AML-193 (cell line): ENCODE measurements around the gene ESYT1.

Experiments used
- DNase-seq, 2 experiments: peaks; one replicate each; lab custom pipeline; 2025; lab: John Stamatoyannopoulos, UW

The ESYT1 gene, protein sequence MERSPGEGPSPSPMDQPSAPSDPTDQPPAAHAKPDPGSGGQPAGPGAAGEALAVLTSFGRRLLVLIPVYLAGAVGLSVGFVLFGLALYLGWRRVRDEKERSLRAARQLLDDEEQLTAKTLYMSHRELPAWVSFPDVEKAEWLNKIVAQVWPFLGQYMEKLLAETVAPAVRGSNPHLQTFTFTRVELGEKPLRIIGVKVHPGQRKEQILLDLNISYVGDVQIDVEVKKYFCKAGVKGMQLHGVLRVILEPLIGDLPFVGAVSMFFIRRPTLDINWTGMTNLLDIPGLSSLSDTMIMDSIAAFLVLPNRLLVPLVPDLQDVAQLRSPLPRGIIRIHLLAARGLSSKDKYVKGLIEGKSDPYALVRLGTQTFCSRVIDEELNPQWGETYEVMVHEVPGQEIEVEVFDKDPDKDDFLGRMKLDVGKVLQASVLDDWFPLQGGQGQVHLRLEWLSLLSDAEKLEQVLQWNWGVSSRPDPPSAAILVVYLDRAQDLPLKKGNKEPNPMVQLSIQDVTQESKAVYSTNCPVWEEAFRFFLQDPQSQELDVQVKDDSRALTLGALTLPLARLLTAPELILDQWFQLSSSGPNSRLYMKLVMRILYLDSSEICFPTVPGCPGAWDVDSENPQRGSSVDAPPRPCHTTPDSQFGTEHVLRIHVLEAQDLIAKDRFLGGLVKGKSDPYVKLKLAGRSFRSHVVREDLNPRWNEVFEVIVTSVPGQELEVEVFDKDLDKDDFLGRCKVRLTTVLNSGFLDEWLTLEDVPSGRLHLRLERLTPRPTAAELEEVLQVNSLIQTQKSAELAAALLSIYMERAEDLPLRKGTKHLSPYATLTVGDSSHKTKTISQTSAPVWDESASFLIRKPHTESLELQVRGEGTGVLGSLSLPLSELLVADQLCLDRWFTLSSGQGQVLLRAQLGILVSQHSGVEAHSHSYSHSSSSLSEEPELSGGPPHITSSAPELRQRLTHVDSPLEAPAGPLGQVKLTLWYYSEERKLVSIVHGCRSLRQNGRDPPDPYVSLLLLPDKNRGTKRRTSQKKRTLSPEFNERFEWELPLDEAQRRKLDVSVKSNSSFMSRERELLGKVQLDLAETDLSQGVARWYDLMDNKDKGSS

DNA sequence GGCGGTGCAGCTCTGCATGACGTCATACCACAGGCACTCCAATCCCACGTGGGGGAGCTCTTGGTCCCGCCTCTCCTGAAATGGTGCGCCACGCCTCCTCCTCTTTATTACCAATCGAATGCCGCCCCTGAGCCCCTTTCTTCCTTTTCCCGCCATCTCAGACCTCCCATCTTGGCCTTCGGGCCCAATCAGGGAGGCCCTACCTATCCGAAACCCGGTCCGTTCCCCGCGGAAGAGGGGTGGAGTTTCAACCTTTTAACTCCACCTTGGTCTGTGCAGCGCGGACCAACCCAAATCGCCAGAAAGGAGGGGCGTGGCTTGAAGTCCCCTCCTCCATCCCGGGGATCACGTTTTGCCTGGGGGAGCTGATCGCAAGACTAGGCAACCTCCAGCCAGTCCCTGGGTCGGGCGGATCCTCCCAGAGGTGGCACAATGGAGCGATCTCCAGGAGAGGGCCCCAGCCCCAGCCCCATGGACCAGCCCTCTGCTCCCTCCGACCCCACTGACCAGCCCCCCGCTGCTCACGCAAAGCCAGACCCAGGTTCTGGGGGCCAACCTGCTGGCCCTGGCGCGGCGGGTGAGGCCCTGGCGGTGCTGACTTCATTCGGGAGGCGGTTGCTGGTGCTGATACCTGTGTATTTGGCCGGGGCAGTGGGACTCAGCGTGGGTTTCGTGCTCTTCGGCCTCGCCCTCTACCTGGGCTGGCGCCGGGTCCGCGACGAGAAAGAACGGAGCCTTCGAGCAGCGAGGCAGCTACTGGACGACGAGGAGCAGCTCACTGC, at the start of gene ESYT1:
Gene ESYT1, plus strand, starts transcription at position 380 of the 782 bp plus-strand sequence. Its CDS starts 53 bp downstream, at position 433.
- DNase-seq, result peak; percentile 98

DNA sequence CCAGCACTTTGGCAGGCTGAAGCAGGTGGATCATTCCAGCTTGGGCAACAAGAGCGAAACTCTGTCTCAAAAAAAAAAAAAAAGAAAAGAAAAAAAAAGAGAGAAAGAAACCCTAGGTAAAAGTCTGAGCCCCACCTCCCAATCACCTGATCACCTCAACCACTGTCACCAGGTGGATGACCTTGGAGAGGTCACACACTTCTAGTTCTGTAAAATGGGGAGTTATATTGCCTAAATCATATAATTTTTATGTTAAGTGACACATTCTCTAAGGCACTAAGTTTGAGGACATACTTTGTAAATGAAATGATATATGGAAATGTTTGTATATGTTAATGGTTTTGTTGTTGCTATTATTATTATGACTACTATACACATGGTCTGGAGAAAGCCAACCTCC, 49.6 kb upstream of the ESYT1 start:
- DNase-seq, result no peak

DNA sequence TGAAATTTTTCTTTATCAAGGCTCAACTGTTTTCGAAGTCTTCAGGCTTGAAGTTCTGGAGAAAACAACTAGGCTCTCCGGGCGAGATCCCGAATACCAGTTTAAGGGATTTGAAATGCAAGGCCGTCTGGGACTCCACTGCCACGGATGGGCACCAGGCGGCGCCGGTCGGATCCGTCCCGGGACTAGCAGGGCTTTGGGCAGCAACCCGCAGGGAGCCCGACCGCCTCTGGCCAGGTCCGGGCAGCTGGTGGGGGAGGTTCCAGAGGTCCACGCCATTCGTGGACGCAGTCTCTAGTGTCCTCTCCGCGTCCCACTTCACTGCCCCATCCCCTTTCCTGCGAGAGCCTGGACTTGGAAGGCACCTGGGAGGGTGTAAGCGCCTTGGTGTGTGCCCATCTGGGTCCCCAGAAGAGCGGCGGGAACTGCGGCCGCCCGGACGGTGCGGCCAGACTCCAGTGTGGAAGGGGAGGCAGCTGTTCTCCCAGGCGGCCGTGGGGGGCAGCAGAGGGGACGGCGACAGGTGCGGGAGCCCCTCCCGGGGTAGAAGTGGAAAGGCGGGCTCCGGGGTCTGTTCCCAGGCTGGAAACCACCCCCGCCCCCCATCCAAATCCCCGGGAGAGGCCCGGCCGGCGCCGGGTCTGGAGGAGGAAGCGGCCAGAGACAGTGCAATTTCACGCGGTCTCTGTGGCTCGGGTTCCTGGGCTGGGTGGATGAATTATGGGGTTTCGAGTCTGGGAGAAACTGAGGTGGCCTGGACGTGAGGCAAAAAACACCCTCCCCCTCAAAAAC, 48.9 kb upstream of the ESYT1 start:
- DNase-seq, result peak; percentile 61 to 63

DNA sequence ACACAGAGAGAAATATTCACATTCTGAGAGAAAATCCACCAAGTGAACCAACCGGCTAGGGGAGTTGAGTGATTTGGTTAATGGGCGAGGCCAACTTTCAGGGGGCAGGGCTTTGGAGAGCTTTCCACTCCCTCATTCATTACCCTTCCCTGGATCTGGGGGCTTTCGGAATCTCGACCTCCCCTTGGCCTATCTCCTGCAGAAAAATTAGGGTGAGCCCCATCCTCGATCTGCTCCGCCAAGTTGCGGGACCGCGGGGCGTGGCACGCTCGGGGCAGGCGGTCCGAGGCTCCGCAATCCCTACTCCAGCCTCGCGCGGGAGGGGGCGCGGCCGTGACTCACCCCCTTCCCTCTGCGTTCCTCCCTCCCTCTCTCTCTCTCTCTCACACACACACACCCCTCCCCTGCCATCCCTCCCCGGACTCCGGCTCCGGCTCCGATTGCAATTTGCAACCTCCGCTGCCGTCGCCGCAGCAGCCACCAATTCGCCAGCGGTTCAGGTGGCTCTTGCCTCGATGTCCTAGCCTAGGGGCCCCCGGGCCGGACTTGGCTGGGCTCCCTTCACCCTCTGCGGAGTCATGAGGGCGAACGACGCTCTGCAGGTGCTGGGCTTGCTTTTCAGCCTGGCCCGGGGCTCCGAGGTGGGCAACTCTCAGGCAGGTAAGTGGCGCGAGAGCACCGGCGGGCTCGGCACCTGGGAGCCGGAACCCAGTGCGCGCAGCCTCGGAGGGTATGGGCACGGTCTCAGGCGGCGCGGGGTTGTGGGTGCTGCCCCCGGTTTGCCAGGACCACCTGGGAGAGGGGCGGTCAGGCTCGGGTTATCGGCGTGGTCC, 48.1 kb upstream of the ESYT1 start, which contains the start of gene ERBB3:
Gene ERBB3, plus strand, starts transcription at position 443 of the 833 bp plus-strand sequence. Its CDS starts 136 bp downstream, at position 579.
- DNase-seq, result peak; percentile 7 to 22

DNA sequence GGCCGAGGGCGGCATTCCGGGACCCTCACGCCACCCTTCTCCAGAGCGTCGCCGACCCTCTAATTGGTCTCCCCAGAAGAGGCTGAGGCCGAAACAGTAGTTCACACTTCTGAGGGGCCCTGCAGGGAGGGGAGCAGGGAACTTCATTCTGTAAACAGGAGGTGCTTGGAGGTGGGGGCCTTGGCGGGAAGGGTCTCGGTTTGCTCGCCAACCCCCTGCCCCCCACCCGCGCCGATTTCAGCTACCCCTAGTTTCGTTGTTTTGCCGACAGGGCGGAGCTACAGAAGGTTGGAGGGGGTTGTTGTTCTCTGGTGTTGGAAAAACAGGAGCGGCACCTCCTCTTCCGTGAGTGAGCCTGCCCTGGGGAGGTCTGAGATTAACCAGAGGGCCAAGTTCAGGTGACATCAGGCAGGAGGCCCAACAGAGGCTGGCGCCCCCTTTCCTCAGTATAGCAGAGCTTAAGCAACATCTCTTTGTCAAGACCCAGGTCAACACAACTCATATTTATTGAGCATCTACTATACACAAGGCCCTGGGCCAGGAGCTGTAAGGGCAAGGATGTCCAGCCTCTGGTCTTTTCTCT, 47.4 kb upstream of the ESYT1 start:
- no peak for DNase-seq

DNA sequence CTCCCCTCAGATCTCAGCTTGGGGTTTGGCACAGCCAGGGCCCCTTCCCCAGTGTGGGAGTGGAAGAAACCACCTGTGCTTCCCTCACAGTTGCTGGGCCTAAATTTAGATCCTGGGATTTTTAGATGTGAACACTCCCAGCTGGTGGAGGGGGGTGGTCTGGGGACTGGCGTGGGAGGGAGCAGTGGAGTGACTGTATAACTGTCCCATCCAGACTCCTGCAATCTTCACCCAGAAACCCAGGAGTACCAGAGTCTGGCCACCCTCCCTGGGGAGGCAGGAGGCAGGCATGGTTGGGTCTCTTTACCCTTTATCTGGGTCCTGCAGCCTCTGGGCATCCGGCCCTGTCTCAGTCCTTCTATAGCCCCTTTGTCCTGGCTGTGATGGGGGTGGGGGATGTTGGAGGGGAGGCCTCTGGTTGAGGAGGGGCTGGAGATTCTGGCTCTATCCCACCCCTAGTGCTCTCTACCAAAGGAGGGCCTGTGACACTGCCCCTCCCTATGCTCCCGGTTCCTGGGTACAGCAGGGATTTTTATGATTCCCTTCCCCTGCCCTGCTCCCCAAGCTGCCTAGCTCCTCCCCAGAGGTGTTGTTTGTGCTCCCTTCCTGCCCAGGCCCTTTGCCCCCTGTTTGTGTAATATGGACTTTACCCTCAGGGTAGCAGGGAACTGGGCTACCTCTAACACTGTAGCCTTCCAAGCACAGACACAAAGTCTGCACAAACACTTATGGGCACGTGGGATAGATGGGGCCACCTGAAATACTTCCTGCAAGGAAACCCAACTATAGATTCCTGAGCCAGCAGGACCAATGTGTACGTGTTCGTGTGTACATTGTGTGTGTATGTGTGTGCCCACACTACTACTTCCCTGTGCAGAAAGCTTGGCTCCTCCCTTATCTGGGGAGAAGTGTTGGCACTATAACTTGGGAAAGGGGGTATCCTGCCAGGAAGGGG, 46.4 kb upstream of the ESYT1 start:
- DNase-seq, result no peak

DNA sequence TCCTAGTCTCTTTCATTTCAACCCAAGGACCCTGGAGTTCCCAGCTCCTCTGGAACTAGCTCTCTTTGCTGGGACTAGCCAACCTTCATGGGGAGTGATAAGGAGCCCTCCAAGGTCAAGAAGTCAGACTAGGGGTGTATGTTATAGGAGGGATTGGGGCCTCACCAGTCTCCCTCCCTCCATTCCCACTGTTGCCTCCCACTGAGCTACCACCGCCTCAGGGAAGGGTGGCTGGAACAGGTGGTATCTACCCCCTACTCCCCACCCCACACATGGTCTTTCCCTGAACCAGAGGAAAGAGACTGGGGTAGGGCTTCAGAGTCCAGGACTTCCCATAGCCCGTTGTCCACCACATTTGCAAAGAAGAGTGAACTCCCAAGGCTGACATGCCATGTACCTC, 45.7 kb upstream of the ESYT1 start:
- DNase-seq, result no peak

DNA sequence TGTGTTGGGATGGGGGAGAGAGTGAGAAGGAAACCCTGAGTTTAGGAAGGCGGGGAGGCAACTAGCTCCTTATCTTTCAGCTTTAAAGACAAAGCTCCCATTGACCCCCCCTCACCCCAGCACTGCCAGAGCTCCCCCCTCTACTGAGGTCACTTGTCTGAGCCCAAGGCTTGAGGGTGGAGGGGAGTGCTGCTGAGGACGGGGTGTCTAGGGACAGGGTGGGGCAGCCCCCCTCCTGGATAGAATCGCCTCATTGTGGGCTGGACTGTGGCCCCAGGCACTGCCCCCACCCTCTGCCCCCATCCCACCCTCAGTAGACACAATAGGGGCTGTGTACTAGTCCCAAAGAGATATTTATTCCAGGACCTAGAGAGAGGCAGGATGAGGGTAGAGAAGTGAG, 45.1 kb upstream of the ESYT1 start:
- DNase-seq, result no peak

DNA sequence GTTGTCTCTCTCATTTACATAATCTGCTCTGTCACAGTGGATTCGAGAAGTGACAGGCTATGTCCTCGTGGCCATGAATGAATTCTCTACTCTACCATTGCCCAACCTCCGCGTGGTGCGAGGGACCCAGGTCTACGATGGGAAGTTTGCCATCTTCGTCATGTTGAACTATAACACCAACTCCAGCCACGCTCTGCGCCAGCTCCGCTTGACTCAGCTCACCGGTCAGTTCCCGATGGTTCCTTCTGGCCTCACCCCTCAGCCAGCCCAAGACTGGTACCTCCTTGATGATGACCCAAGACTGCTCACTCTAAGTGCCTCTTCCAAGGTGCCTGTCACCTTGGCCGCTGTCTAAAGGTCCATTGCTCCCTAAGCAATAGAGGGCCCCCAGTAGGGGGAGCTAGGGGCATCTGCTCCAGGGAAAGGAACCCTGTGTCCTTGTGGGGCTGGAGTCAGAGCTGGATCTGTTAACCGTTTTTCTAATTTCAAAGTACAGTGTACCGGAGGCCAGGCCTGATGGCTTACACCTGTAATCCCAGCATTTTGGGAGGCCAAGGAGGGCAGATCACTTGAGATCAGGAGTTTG, 43.0 kb upstream of the ESYT1 start:
- DNase-seq, result peak in 1 of 2 experiments; percentile 17

DNA sequence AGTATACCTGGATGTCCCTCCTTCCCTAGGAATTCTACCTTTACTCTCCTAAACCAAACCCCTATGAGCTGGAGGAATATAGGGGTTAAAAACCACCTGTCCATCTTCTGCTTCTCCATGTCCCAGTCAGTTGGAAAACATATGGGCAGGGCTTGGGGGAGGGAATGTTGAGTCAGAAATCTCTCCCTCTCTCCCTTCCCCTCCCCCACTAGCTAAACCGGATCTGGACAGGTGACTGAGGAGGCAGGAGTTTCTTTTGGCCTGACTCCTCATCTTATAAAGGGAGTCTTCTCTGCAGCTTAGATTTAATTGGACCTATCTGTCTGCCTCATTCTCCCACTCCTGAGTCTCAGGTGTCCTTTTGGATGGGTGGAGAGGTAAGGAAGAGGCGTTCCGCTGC, 42.0 kb upstream of the ESYT1 start:
- no peak for DNase-seq

DNA sequence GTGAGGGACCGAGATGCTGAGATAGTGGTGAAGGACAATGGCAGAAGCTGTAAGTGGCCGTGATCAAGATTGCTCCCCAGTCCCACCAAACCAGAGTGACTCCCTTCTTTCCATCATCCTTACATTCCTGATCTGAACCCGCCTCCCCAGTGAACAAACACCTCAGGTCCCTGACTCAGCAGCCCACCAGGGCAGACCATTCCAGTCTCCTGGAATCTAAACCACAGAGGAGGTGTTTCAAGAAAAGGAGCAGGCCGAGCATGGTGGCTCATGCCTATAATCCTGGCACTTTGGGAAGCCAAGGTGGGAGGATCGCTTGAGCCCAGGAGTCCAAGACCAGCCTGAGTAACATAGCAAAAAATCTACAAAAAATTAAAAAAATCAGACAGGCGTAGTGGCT, 41.5 kb upstream of the ESYT1 start:
- no peak for DNase-seq

DNA sequence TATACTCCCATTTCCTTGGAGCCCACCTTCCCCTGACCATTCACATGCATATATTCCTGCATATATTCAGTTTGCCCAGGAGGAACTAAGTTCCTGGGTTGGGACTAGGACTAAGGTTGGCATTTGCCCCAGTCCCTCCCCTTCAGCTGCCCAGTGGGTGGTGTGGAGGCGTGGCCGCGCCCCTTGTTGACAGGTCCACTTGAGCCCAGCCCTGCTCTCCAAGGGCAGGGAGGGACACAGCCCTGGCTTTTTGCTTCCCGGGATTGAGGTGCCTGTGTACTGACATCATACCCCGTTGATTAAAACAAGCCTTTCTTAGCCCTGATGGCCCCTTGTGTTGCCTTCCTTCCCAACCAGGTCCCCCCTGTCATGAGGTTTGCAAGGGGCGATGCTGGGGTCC, 40.8 kb upstream of the ESYT1 start:
- DNase-seq, result no peak

DNA sequence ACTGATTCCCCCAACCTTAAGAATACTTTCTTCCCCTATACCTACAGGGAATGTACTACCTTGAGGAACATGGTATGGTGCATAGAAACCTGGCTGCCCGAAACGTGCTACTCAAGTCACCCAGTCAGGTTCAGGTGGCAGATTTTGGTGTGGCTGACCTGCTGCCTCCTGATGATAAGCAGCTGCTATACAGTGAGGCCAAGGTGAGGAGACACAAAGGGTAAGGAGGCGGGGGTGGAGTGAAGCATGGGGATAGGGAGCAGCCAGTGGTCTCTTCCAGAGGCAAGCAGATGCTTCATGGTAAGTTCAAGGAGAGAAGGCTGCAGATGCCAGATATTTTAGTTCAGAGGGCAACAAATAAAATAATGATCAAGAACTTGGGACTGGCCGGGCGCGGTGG, 30.3 kb upstream of the ESYT1 start:
- no peak for DNase-seq

DNA sequence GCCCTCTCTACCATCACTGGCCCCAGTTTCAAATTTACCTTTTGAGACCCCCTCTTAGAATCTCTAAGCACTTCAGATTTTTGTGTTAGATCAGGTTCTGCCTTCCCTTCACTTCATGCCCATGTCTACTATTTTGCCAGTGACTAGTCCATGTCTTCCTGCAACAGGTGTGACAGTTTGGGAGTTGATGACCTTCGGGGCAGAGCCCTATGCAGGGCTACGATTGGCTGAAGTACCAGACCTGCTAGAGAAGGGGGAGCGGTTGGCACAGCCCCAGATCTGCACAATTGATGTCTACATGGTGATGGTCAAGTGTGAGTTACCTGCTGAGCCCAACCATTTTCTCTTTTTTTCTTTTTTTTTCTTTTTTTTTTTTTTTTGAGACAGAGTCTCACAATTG, 29.5 kb upstream of the ESYT1 start:
- no peak for DNase-seq

DNA sequence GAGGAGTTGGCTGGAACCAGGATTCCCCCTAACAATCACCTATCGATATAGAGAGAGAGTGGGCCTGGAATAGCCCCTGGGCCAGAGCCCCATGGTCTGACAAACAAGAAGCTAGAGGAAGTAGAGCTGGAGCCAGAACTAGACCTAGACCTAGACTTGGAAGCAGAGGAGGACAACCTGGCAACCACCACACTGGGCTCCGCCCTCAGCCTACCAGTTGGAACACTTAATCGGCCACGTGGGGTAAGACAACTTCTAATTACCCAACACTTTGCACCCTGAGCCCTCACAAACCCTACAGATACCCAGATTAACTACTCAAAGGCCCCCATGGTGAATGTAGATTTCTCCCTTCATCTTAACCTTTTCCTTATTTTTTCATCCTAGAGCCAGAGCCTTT, 28.3 kb upstream of the ESYT1 start:
- DNase-seq, result no peak

DNA sequence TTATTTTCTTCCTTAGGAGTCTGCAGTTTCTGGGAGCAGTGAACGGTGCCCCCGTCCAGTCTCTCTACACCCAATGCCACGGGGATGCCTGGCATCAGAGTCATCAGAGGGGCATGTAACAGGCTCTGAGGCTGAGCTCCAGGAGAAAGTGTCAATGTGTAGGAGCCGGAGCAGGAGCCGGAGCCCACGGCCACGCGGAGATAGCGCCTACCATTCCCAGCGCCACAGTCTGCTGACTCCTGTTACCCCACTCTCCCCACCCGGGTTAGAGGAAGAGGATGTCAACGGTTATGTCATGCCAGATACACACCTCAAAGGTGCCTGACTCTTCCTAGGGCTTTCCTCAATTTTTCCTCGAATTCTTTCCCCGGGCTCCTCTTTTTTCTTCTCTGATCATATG, 27.0 kb upstream of the ESYT1 start:
- DNase-seq, result no peak

DNA sequence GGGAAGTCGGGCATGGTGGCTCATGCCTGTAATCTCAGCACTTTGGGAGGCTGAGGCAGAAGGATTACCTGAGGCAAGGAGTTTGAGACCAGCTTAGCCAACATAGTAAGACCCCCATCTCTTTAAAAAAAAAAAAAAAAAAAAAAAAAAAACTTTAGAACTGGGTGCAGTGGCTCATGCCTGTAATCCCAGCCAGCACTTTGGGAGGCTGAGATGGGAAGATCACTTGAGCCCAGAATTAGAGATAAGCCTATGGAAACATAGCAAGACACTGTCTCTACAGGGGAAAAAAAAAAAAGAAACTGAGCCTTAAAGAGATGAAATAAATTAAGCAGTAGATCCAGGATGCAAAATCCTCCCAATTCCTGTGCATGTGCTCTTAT, 25.4 kb upstream of the ESYT1 start:
- DNase-seq, result no peak

DNA sequence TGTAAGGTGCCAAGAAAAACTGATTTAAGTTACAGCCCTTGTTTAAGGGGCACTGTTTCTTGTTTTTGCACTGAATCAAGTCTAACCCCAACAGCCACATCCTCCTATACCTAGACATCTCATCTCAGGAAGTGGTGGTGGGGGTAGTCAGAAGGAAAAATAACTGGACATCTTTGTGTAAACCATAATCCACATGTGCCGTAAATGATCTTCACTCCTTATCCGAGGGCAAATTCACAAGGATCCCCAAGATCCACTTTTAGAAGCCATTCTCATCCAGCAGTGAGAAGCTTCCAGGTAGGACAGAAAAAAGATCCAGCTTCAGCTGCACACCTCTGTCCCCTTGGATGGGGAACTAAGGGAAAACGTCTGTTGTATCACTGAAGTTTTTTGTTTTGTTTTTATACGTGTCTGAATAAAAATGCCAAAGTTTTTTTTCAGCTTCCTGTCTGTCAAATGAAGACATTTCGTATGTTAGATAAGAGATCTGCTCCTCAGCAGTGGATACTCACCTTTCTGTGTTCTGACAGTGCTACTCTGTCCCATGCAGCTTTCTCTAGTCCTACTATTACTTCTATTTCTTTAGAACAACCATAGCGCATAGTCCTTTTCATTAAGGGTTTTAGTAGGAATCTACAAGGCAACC, 24.9 kb upstream of the ESYT1 start:
- DNase-seq, result no peak
